Adrenal gland (tissue), 12 donors: ENCODE measurements around the gene OR52A5. TPM values are rescaled to one million over a fixed set of nuclear protein-coding genes. Genes with fewer than 3 reads are reported as not detected.
"Not testable (repeated sequence)": the region's sequence is repeated elsewhere in the genome, so short reads cannot be mapped to it uniquely, and the experiment has no call there.

Experiments used
- DNase-seq, 7 donors: peaks; one replicate each; pipeline ENCODE4 v3.0.0-alpha.2; 2019 to 2020
- H3K27ac ChIP-seq, 5 donors: fragments of 200-600 bp; sonication (generic) in 4 of 5; 1 replicate in 3 of 5; 2 replicates in 2 of 5; pipeline versions ENCODE4 v1.5.1 to v1.8.0; 2016 to 2020; ENCODE audit warnings: mild to moderate bottlenecking in 1 of 5
- H3K27me3 ChIP-seq: fragments of 200-600 bp; 2 replicates; pipeline ENCODE4 v1.8.0; 2021
- H3K36me3 ChIP-seq, 2 donors: fragments of 200-600 bp; replicated peaks in 1 of 2; 1 replicate in 1 of 2; 2 replicates in 1 of 2; pipeline versions ENCODE4 v1.5.1 to v1.8.0; 2018 to 2022
- H3K4me1 ChIP-seq, 2 donors: fragments of 200-600 bp; replicated peaks in 1 of 2; 1 replicate in 1 of 2; 2 replicates in 1 of 2; pipeline versions ENCODE4 v1.5.1 to v1.8.0; 2018 to 2021
- H3K4me3 ChIP-seq, 4 donors: fragments of 200-600 bp; sonication (generic) in 3 of 4; one replicate each; pipeline ENCODE4 v1.5.1; 2016 to 2018
- H3K9me3 ChIP-seq, 3 donors: fragments of 200-600 bp; sonication (generic) in 1 of 3; replicated peaks in 1 of 3; 1 replicate in 2 of 3; 2 replicates in 1 of 3; pipeline versions ENCODE4 v1.5.1 to v1.8.0; 2016 to 2021
- CTCF ChIP-seq, 6 experiments: fragments of 450-650 bp in 4 of 6; fragments of 200-600 bp in 2 of 6; sonication (generic) in 1 of 6; IDR thresholded peaks; 1 replicate in 5 of 6; 2 replicates in 1 of 6; pipeline versions ENCODE4 v1.5.1 to v1.8.0; 2016 to 2021; ENCODE audit warnings: antibody characterized with exemption in 6 of 6, mild to moderate bottlenecking in 2 of 6, moderate library complexity in 1 of 6
- POLR2A ChIP-seq, 2 donors: fragments of 450-650 bp; IDR thresholded peaks; one replicate each; pipeline ENCODE4 v1.6.1; 2017; ENCODE audit warnings: antibody characterized with exemption in 2 of 2, mild to moderate bottlenecking in 2 of 2, moderate library complexity in 1 of 2
- WGBS, 4 donors: extraction: QIAGEN DNeasy Blood & Tissue Kit in 2 of 4; methylation state at CpG; one replicate each; pipeline versions ENCODE4 v1.1.5 to v1.1.7; 2013 to 2017; 5-methylcytosine and 5-hydroxymethylcytosine counted together
- intact Hi-C, 2 donors: fragments of 100-400 bp; cut with DNase I; formaldehyde crosslinking; loops; one replicate each; pipeline versions ENCODE4 v1.14.1 to v1.15.0; 2022 to 2023
- polyA plus RNA-seq, 3 donors: library from polyadenylated mRNA; stranded (reverse); fragments of 200-250 nt in 2 of 3; fragments of 350-450 nt in 1 of 3; fragmentation: Illumina TruSeq in 1 of 3; extraction: RNeasy Lipid Tissue Mini Kit (QIAGEN cat#74804) in 1 of 3; gene quantifications; one replicate each; pipeline ENCODE4 v1.2.3, GENCODE V29; 2013 to 2014
- total RNA-seq, 9 donors: library from RNA; depleted of rRNA in 4 of 9; stranded (reverse); fragments of >200 nt in 4 of 9; fragments of 120-200 nt in 1 of 9; fragmentation: NEBNext Ultra II Directional in 1 of 9; extraction: Animal tissue kit (Norgen Biotek cat#: 25700) in 1 of 9; gene quantifications; one replicate each; pipeline versions ENCODE4 v1.1.0 to v1.2.4, GENCODE V29; 2013 to 2023
- donor health status: healthy with polysubstance abuse.
- donor health status: Bipolar disorder and iron deficiency.
- donor health status: DM: yes; HTN: yes; CAD: no.
- donor health status: DM: no; HTN: no; CAD: no.
- donor health status: DM: no; HTN: no; CAD: no.
- donor health status: DM: yes; HTN: yes; CAD: no.

OR52A5 gene
- total and polyA plus RNA-seq, 12 donors, result not detected

GRCh38 chr11:5160217-5160616 lies 22.1 kb upstream of the OR52A5 start:
- H3K27ac ChIP-seq, H3K4me3 ChIP-seq, H3K36me3 ChIP-seq, intact Hi-C loops, DNase-seq, H3K27me3 ChIP-seq, H3K4me1 ChIP-seq, H3K9me3 ChIP-seq: not testable (repeated sequence)
- WGBS, 4 donors, result 78 to 83% (median 79%) methylated on average over 4 of the region's 4 CpGs

GRCh38 chr11:5159806-5160205 lies 21.6 kb upstream of the OR52A5 start:
- H3K27me3 ChIP-seq, result no peaks in the 10 kb centered on the region

GRCh38 chr11:5154657-5155056 lies 16.5 kb upstream of the OR52A5 start, which contains the start of gene OR52A1:
Gene OR52A1 (minus strand): TSS chr11:5154757. CDS start chr11:5152369, 2,388 bp downstream.
- Histone ChIP-seq H3K27ac (no peak within 1 kb of the TSS), H3K9me3 (no peaks in the 10 kb centered on the region), H3K36me3 (no peaks in the 10 kb centered on the region), H3K4me1 (no peaks in the 10 kb centered on the region), H3K27me3 (no peaks in the 10 kb centered on the region), H3K4me3 (no peak within 1 kb of the TSS)
- intact Hi-C loops, result no loop called here
- no peak for DNase-seq
- 58 to 70% (median 61%) methylated on average over 3 of the region's 3 CpGs for WGBS, 4 donors
- no peak for TF ChIP-seq POLR2A (IDR thresholded peaks at IDR 0.05)
- TF ChIP-seq CTCF (IDR thresholded peaks at IDR 0.05), result no peak

More at GRCh38 chr11:5159806-5160205, 21.6 kb upstream of the OR52A5 start:
- no peak for DNase-seq
- Histone ChIP-seq H3K36me3 (no peaks in the 10 kb centered on the region), H3K9me3 (no peaks in the 10 kb centered on the region), H3K27ac (no peak overlapping the region), H3K4me1 (no peaks in the 10 kb centered on the region), H3K4me3 (no peak overlapping the region)
- intact Hi-C loops, result no loop called here
- TF ChIP-seq POLR2A (IDR thresholded peaks at IDR 0.05) (no peak), CTCF (IDR thresholded peaks at IDR 0.05) (no peak)

GRCh38 chr11:5153574-5154431 lies 15.6 kb upstream of the OR52A5 start:
- no peaks in the 10 kb centered on the region for H3K27me3 ChIP-seq
- no peak for TF ChIP-seq POLR2A (IDR thresholded peaks at IDR 0.05)
- TF ChIP-seq CTCF (IDR thresholded peaks at IDR 0.05), result no peak
- no peaks in the 10 kb centered on the region for H3K36me3 ChIP-seq
- H3K27ac ChIP-seq, result no peak overlapping the region
- intact Hi-C loops, result no loop called here
- H3K4me3 ChIP-seq, result no peak overlapping the region
- no peaks in the 10 kb centered on the region for H3K4me1 ChIP-seq
- 52 to 59% (median 56%) methylated on average over 3 of the region's 3 CpGs for WGBS, 4 donors
- DNase-seq, result no peak
- H3K9me3 ChIP-seq, result no peaks in the 10 kb centered on the region

GRCh38 chr11:5151713-5152153 lies 13.6 kb upstream of the OR52A5 start:
- intact Hi-C loops, result no loop called here
- Histone ChIP-seq H3K4me1 (no peaks in the 10 kb centered on the region), H3K9me3 (no peaks in the 10 kb centered on the region), H3K36me3 (no peaks in the 10 kb centered on the region), H3K4me3 (no peak overlapping the region), H3K27me3 (no peaks in the 10 kb centered on the region), H3K27ac (no peak overlapping the region)
- DNase-seq, result no peak
- WGBS, 4 donors, result 42 to 55% (median 53%) methylated on average over 3 of the region's 3 CpGs
- TF ChIP-seq CTCF (IDR thresholded peaks at IDR 0.05) (no peak), POLR2A (IDR thresholded peaks at IDR 0.05) (no peak)

GRCh38 chr11:5144206-5144605 lies 6.0 kb upstream of the OR52A5 start:
- WGBS, 4 donors, result 83 to 92% (median 90%) methylated on average over 5 to 21 of the region's 21 CpGs
- H3K9me3 ChIP-seq, H3K4me1 ChIP-seq, intact Hi-C loops, H3K36me3 ChIP-seq, H3K4me3 ChIP-seq, H3K27me3 ChIP-seq, DNase-seq, H3K27ac ChIP-seq: not testable (repeated sequence)
